ENCODE measurements around the gene ENTPD6. TPM values are rescaled to one million over a fixed set of nuclear protein-coding genes. Genes with fewer than 3 reads are reported as not detected.

ENTPD6 gene
- polyA plus RNA-seq, 1 donor from 2014 or later, result 143 TPM

DNA sequence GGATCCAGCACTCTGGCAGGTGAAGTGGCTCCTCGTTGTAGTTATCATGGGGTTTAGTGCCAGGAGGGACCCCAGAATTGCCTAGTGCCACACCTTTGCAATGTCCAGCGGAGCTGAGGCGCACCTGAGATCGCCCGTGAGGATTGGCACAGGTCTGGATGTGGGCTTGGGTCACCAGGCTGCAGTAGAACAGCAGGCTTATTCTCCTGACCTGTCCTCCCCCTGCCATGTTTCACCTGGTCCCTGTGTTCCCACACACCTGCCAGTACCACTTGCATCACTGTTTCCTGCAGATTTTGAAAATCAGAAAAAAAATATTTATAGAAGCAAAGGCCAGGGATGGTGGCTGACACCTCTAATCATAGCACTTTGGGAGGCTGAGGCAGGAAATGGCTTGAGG is 16.7 kb downstream of the ENTPD6 start:
- Histone ChIP-seq H3K9ac (ENCODE audit: low read length) (no peak overlapping the region), H3K27ac (ENCODE audit: low read length) (no peak overlapping the region), H3K9me3 (ENCODE audit: low read length) (no peaks in the 10 kb centered on the region), H3K27me3 (ENCODE audit: insufficient read depth, low read depth, low read length) (no peaks in the 10 kb centered on the region), H2AFZ (ENCODE audit: low read depth, low read length) (no peak overlapping the region), H3K79me2 (replicated peaks; ENCODE audit: insufficient read depth, low read length) (no peaks in the 10 kb centered on the region), H3K4me2 (ENCODE audit: low read length) (no peak overlapping the region), H3K36me3 (ENCODE audit: insufficient read depth, low read length) (no peaks in the 10 kb centered on the region), H3K4me3 (ENCODE audit: low read length) (no peak overlapping the region), H3F3A (ENCODE audit: insufficient read depth, low read length, poor library complexity, severe bottlenecking) (no peaks in the 10 kb centered on the region), H3K9me2 (ENCODE audit: insufficient read depth, low read length) (no peaks in the 10 kb centered on the region), H4K20me1 (ENCODE audit: insufficient read depth) (no peaks in the 10 kb centered on the region)
- no peak for TF ChIP-seq SMC3 (conservative IDR thresholded peaks at IDR 0.05; ENCODE audit: poor library complexity)
- TF ChIP-seq MXI1 (conservative IDR thresholded peaks at IDR 0.05; ENCODE audit: poor library complexity, severe bottlenecking), result no peak
- TF ChIP-seq EZH2 (IDR thresholded peaks at IDR 0.05; ENCODE audit: borderline replicate concordance, insufficient read depth, low read length, poor library complexity, severe bottlenecking), result no peak
- TF ChIP-seq TAF1 (IDR thresholded peaks at IDR 0.05; ENCODE audit: low read depth), result no peak
- no peak for TF ChIP-seq EP300 (conservative IDR thresholded peaks at IDR 0.05; ENCODE audit: poor library complexity, severe bottlenecking)
- TF ChIP-seq, protein P1, sequence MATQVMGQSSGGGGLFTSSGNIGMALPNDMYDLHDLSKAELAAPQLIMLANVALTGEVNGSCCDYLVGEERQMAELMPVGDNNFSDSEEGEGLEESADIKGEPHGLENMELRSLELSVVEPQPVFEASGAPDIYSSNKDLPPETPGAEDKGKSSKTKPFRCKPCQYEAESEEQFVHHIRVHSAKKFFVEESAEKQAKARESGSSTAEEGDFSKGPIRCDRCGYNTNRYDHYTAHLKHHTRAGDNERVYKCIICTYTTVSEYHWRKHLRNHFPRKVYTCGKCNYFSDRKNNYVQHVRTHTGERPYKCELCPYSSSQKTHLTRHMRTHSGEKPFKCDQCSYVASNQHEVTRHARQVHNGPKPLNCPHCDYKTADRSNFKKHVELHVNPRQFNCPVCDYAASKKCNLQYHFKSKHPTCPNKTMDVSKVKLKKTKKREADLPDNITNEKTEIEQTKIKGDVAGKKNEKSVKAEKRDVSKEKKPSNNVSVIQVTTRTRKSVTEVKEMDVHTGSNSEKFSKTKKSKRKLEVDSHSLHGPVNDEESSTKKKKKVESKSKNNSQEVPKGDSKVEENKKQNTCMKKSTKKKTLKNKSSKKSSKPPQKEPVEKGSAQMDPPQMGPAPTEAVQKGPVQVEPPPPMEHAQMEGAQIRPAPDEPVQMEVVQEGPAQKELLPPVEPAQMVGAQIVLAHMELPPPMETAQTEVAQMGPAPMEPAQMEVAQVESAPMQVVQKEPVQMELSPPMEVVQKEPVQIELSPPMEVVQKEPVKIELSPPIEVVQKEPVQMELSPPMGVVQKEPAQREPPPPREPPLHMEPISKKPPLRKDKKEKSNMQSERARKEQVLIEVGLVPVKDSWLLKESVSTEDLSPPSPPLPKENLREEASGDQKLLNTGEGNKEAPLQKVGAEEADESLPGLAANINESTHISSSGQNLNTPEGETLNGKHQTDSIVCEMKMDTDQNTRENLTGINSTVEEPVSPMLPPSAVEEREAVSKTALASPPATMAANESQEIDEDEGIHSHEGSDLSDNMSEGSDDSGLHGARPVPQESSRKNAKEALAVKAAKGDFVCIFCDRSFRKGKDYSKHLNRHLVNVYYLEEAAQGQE (IDR thresholded peaks at IDR 0.05; ENCODE audit: borderline replicate concordance), result no peak
- no peak for TF ChIP-seq RAD21 (conservative IDR thresholded peaks at IDR 0.05)
- TF ChIP-seq POLR2AphosphoS5 (IDR thresholded peaks at IDR 0.05), result no peak
- TF ChIP-seq, protein P2, sequence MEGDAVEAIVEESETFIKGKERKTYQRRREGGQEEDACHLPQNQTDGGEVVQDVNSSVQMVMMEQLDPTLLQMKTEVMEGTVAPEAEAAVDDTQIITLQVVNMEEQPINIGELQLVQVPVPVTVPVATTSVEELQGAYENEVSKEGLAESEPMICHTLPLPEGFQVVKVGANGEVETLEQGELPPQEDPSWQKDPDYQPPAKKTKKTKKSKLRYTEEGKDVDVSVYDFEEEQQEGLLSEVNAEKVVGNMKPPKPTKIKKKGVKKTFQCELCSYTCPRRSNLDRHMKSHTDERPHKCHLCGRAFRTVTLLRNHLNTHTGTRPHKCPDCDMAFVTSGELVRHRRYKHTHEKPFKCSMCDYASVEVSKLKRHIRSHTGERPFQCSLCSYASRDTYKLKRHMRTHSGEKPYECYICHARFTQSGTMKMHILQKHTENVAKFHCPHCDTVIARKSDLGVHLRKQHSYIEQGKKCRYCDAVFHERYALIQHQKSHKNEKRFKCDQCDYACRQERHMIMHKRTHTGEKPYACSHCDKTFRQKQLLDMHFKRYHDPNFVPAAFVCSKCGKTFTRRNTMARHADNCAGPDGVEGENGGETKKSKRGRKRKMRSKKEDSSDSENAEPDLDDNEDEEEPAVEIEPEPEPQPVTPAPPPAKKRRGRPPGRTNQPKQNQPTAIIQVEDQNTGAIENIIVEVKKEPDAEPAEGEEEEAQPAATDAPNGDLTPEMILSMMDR (IDR thresholded peaks at IDR 0.05; ENCODE audit: poor library complexity, severe bottlenecking), result no peak

DNA sequence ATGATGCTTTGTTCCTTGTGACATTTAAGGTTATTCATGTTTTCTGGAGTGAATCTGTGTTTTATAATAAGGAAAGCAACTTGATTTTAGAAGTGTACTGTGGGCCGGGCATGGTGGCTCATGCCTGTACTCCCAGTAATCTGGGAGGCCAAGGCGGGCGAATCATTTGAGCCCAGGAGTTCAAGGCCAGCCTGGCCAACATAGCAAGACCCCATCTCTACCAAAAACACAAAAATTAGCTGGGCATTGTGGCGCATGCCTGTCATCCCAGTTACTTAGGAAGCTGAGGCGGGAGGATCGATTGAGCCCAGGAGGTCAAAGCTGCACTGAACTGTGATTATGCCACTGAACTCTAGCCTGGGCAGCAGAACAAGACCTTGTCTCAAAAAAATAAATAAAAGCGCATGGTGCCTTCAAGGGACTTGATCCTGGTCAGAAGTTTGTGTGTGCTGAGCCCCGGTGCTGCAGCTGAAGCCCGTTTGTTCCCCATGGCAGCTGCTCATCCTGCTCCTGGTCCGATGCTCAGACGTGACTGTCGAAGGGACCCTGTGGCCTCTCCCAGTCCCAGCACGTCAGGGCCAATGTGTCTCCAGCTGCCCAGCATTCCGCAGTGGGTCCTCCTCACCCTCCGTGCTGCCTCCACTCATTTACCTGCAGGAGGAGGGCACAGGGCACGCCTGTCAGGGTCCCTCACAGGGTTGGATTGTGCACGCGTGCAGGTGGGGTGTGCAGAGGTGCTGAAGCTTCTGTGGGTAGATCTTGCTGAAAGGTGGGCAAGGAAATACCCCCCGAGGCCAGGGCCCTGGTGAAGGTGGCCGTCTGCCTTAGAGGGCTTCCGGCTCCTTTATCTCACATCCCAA is 18.3 kb downstream of the ENTPD6 start:
- Histone ChIP-seq H3K9me2 (ENCODE audit: insufficient read depth, low read length) (no peaks in the 10 kb centered on the region), H3F3A (ENCODE audit: insufficient read depth, low read length, poor library complexity, severe bottlenecking) (no peaks in the 10 kb centered on the region), H4K20me1 (ENCODE audit: insufficient read depth) (no peaks in the 10 kb centered on the region), H3K9me3 (ENCODE audit: low read length) (no peaks in the 10 kb centered on the region), H3K4me2 (ENCODE audit: low read length) (no peak overlapping the region), H3K36me3 (ENCODE audit: insufficient read depth, low read length) (no peaks in the 10 kb centered on the region), H2AFZ (ENCODE audit: low read depth, low read length) (no peak overlapping the region), H3K27ac (ENCODE audit: low read length) (no peak overlapping the region), H3K27me3 (ENCODE audit: insufficient read depth, low read depth, low read length) (no peaks in the 10 kb centered on the region), H3K4me3 (ENCODE audit: low read length) (no peak overlapping the region), H3K79me2 (replicated peaks; ENCODE audit: insufficient read depth, low read length) (no peaks in the 10 kb centered on the region), H3K9ac (ENCODE audit: low read length) (no peak overlapping the region)
- TF ChIP-seq, protein P1 (IDR thresholded peaks at IDR 0.05; ENCODE audit: borderline replicate concordance), result no peak
- TF ChIP-seq POLR2AphosphoS5 (IDR thresholded peaks at IDR 0.05) (no peak), EP300 (conservative IDR thresholded peaks at IDR 0.05; ENCODE audit: poor library complexity, severe bottlenecking) (no peak), SMC3 (conservative IDR thresholded peaks at IDR 0.05; ENCODE audit: poor library complexity) (no peak), TAF1 (IDR thresholded peaks at IDR 0.05; ENCODE audit: low read depth) (no peak), RAD21 (conservative IDR thresholded peaks at IDR 0.05) (no peak), EZH2 (IDR thresholded peaks at IDR 0.05; ENCODE audit: borderline replicate concordance, insufficient read depth, low read length, poor library complexity, severe bottlenecking) (no peak), MXI1 (conservative IDR thresholded peaks at IDR 0.05; ENCODE audit: poor library complexity, severe bottlenecking) (no peak)
- TF ChIP-seq, protein P2 (IDR thresholded peaks at IDR 0.05; ENCODE audit: poor library complexity, severe bottlenecking), result no peak
